Effector memory CD4-positive, alpha-beta T cell (primary cell): ENCODE data around the gene RNF180.
"Not testable (repeated sequence)": the region's sequence is repeated elsewhere in the genome, so short reads cannot be mapped to it uniquely, and the experiment has no call there.

Experiments used
- DNase-seq, 3 donors: peaks; one replicate each; pipeline ENCODE4 v3.0.0-alpha.2; 2020
- H3K27ac ChIP-seq: 2 replicates; pipeline ENCODE4 v1.7.0; 2013; ENCODE audit warnings: mild to moderate bottlenecking, low read length, moderate library complexity; ENCODE audit not compliant: insufficient read depth, poor library complexity, severe bottlenecking
- H3K27me3 ChIP-seq: replicated peaks from 2 replicates; pipeline ENCODE4 v1.7.0; 2013; ENCODE audit warnings: mild to moderate bottlenecking, low read length; ENCODE audit not compliant: insufficient read depth, control insufficient read depth, poor library complexity, severe bottlenecking
- H3K36me3 ChIP-seq: 2 replicates; pipeline ENCODE4 v1.7.0; 2013; ENCODE audit warnings: mild to moderate bottlenecking, low read length, moderate library complexity; ENCODE audit not compliant: control insufficient read depth, insufficient read depth
- H3K4me1 ChIP-seq: 2 replicates; pipeline ENCODE4 v1.7.0; 2013; ENCODE audit warnings: low read length, mild to moderate bottlenecking; ENCODE audit not compliant: control insufficient read depth, insufficient read depth, poor library complexity, severe bottlenecking
- H3K4me3 ChIP-seq: 2 replicates; pipeline ENCODE4 v1.7.0; 2013; ENCODE audit warnings: low read length, low read depth, mild to moderate bottlenecking; ENCODE audit not compliant: insufficient read depth, poor library complexity, severe bottlenecking
- H3K9me3 ChIP-seq: 2 replicates; pipeline ENCODE4 v1.7.0; 2013; ENCODE audit warnings: mild to moderate bottlenecking, low read length, moderate library complexity; ENCODE audit not compliant: control insufficient read depth

Gene RNF180

DNA sequence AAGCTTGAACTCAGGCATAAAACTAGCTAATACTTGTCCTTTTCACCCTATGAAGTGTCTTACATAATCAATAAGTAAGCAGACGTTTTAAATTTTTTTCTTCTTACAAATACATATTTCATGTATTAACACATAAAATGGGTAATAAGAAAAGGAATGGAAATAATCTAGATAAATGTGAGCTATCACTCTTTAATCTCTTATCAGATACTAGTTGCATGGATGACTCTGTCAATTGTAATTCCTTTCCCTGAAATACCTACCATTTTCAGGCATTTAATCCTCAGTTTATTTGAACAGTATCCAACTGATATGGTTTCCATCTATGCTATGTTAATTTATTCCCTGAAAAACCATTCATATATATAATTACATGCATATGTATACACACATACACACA, 174.1 kb downstream of the RNF180 start:
- no peak for DNase-seq
- Histone ChIP-seq H3K27me3 (no peaks in the 10 kb centered on the region), H3K4me1 (no peaks in the 10 kb centered on the region), H3K4me3 (no peak overlapping the region), H3K9me3 (no peaks in the 10 kb centered on the region), H3K27ac (no peak overlapping the region), H3K36me3 (no peaks in the 10 kb centered on the region)

DNA sequence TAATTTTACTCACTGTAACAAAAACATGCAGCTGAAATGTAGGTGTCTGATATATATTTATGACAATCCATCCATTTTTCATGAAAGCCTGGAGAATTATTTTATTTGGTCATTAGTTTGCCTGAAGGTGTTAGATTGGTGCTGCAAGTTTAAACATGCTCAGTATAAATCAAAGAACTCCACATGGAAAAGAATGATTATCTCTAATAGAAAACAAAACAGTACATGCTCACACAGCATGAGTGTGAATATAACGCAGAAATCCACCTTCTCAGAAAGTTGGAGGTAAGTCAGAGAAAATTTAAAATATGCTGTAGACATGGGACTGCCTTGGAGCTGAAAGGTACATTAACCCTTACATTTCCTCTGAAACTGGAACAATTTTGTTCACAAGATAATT, 174.7 kb downstream of the RNF180 start:
- Histone ChIP-seq H3K27ac (no peak overlapping the region), H3K4me3 (no peak overlapping the region), H3K27me3 (no peaks in the 10 kb centered on the region), H3K4me1 (no peaks in the 10 kb centered on the region), H3K9me3 (no peaks in the 10 kb centered on the region), H3K36me3 (no peaks in the 10 kb centered on the region)
- DNase-seq, result no peak

DNA sequence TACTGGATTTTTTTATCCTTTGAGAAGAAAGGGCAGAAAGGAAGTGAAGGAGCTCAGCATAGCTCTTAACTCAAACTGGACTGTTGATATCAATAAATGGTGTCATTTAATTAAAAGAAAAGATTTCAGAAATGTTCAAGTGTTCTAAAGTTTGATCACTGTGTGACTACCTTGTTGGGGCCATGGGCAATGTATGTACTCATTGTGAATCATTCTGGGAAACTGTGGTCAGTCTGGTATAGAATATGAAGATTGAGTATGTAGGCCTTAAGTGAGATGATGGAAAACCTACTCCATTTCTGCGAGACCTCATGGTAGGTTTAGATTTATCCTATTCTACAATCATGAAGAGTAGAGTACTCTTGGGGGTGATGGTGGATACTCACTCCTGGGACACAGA, 175.7 kb downstream of the RNF180 start:
- no peak overlapping the region for H3K27ac ChIP-seq

DNA sequence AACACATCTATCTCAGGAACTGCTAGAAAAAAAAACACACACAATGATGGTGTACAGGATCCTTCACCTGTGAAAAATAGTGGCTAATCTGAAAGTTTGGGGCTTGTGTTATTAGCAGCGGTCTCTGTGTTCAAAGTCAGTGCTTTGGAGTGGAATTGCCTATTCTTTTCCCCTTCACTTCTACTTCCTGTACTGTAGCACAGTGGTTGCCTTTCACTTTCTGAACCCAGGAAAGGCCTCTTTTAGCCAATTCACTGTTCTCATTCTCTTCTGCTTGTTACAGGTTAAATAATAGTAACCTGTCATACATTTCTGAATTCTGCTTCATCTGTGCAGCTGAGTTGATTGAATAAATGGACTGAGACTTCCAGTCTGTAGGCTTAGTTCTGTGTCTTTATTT, 178.9 kb downstream of the RNF180 start:
- no peak for DNase-seq
- no peak overlapping the region for H3K27ac ChIP-seq
- no peaks in the 10 kb centered on the region for H3K27me3 ChIP-seq
- no peaks in the 10 kb centered on the region for H3K36me3 ChIP-seq
- H3K4me1 ChIP-seq, result no peaks in the 10 kb centered on the region
- no peak overlapping the region for H3K4me3 ChIP-seq
- H3K9me3 ChIP-seq, result no peaks in the 10 kb centered on the region

More for the DNA sequence above, 175.7 kb downstream of the RNF180 start:
- no peak for DNase-seq
- no peaks in the 10 kb centered on the region for H3K27me3 ChIP-seq
- H3K4me3 ChIP-seq, result no peak overlapping the region
- H3K36me3 ChIP-seq, result no peaks in the 10 kb centered on the region
- H3K4me1 ChIP-seq, result no peaks in the 10 kb centered on the region
- no peaks in the 10 kb centered on the region for H3K9me3 ChIP-seq

DNA sequence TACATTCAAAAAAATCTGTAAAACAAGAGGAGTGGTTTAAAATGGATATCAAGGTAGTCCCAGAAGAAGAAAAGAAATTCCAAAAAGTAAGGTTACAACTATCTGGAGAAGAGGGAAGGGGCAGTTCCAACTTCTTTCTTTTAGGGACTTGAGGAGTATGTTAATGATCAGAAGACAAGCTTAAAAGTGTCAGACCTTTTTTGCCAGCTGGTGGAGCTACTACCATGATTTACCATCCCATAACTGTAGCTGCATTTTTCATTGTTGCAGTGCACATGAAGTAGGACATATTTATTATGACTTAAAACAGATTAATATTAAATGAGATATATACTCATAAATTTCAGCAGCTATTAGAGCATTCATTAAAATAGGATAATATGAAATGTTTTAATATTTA, 181.7 kb downstream of the RNF180 start:
- H3K4me3 ChIP-seq, result no peak overlapping the region
- no peaks in the 10 kb centered on the region for H3K9me3 ChIP-seq
- no peaks in the 10 kb centered on the region for H3K27me3 ChIP-seq
- no peak for DNase-seq
- H3K27ac ChIP-seq, result no peak overlapping the region
- no peaks in the 10 kb centered on the region for H3K36me3 ChIP-seq
- no peaks in the 10 kb centered on the region for H3K4me1 ChIP-seq

DNA sequence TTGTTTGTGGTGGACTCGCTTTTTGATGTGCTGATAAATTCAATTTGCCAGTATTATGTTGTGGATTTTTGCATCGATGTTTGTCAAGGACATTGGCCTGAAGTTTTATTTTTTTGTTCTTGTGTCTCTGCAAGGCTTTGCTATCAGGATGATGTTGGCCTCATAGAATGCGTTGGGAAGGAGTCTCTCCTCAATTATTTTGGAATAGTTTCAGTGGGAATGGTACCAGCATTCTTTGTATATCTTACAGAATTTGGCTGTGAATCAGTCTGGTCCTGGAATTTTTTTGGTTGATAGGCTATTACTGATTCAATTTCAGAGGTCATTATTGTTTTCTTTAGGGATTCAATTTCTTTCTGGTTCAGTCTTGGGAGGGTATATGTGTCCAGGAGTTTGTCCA, 198.8 kb downstream of the RNF180 start:
- Histone ChIP-seq H3K4me1 (no peaks in the 10 kb centered on the region), H3K27ac (no peak overlapping the region), H3K36me3 (no peaks in the 10 kb centered on the region), H3K27me3 (no peaks in the 10 kb centered on the region), H3K9me3 (no peaks in the 10 kb centered on the region), H3K4me3 (no peak overlapping the region)
- no peak for DNase-seq

DNA sequence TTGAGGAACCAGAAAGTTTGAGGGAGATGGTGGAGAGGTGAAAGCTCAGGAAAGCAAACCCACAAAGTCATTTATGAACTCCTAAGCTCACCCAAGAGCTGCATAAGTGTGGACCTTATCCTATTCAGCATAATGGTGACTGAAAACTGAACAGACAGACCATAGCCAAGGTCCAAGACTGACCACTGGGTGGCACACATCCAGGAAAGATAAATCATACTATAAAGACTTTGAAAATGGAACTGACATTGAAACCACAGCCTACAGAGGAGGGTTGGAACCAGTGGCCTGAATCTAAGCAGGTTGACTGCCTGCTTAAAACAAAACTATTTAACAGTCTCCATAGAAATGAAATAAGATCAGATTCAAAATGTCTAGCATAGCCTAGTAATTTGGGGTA, 219.1 kb downstream of the RNF180 start:
- H3K4me1 ChIP-seq, result no peaks in the 10 kb centered on the region
- H3K4me3 ChIP-seq, result no peak overlapping the region
- DNase-seq, result no peak
- no peaks in the 10 kb centered on the region for H3K9me3 ChIP-seq
- no peaks in the 10 kb centered on the region for H3K27me3 ChIP-seq
- H3K27ac ChIP-seq, result no peak overlapping the region
- no peaks in the 10 kb centered on the region for H3K36me3 ChIP-seq

DNA sequence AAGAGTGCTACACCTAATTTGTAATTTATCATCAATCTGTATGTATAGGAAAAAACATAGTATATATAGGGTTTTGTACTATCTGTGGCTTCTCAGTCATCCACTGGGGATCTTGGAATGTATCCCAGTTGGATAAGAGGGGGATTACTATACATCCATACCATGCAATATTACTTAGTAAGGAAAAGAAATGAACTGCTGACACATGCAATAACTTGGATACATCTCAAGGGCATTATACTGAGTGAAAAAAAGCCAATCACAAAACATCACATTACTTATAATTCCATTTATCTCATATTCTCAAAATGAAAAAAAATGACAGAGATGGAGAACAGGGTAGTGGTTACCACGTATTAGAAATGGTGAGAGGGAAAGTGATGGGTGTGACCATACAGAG, 231.9 kb downstream of the RNF180 start:
- Histone ChIP-seq H3K27ac (no peak overlapping the region), H3K36me3 (no peaks in the 10 kb centered on the region), H3K9me3 (no peaks in the 10 kb centered on the region), H3K4me3 (no peak overlapping the region), H3K4me1 (no peaks in the 10 kb centered on the region), H3K27me3 (no peaks in the 10 kb centered on the region)
- DNase-seq, result no peak

DNA sequence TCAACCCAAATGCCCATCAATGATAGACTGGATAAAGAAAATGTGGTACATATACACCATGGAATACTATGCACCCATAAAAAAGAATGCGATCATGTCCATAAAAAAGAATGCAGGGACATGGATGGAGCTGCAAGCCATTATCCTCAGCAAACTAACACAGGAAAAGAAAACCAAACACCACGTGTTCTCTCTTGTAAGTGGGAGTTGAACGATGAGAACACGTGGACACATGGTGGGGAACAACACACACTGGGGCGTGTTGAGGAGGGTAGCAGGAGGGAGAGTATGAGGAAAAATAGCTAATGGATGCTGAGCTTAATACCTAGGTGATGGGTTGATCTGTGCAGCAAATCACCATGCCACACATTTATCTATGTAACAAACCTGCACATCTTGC, 233.1 kb downstream of the RNF180 start:
- H3K9me3 ChIP-seq, H3K4me1 ChIP-seq, H3K36me3 ChIP-seq, H3K4me3 ChIP-seq, H3K27me3 ChIP-seq, DNase-seq, H3K27ac ChIP-seq: not testable (repeated sequence)

DNA sequence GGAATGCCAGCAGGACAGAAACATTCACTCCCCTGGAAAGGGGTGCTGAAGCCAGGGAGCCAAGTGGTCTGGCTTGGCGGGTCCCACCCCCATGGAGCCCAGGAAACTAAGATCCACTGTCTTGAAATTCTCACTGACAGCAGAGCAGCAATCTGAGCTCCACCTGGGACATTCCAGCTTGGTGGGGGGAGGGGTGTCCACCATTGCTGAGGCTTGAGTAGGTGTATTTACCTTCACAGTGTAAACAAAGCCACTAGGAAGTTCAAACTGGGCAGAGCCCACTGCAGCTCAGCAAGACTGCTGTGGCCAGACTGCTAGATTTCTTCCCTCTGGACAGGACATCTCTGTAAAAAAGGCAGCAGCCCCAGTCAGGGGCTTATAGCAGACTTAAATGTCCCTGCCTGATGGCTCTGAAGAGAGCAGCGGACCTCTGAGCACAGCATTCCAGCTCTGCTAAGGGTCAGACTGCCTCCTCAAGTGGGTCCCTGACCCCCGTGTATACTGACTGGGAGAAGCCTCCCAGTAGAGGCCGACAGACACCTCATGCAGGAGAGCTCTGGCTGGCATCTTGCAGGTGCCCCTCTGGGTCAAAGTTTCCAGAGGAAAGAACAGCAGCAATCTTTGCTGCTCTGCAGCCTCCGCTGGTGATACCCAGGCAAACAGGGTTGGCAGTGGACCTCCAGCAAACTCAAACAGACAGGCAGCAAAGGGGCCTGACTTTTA, 241.6 kb downstream of the RNF180 start:
- not testable (repeated sequence) for H3K4me3 ChIP-seq, H3K27ac ChIP-seq, H3K9me3 ChIP-seq, H3K4me1 ChIP-seq, H3K27me3 ChIP-seq, DNase-seq, H3K36me3 ChIP-seq
